SK-N-SH (cell line): ENCODE results near the gene CENPU. TPM values are rescaled to one million over a fixed set of nuclear protein-coding genes. Genes with fewer than 3 reads are reported as not detected.
A peak's percentile ranks its signal among the peaks of the same experiment; 100 is the strongest.

Source experiments
- CTCF ChIA-PET: fragments of 300-600, 350-600 bp; formaldehyde crosslinking; extraction: SDS; loops from one replicate; lab custom pipeline; 2021; lab: Yijun Ruan, JAX
- POLR2A ChIA-PET: fragments of 350-600 bp; sonication (Branson Sonifier 250); formaldehyde crosslinking; extraction: SDS; loops from one replicate; lab custom pipeline; 2020; ENCODE audit warnings: antibody characterized with exemption, inconsistent platforms; lab: Yijun Ruan, JAX
- DNase-seq: peaks from one replicate; pipeline ENCODE4 v3.0.0; 2012
- H2AFZ ChIP-seq: fragments of 200-600 bp; sonication (generic); 2 replicates; pipeline ENCODE4 v1.8.1; 2016; ENCODE audit warnings: antibody characterized with exemption, mild to moderate bottlenecking, low read depth
- H3F3A ChIP-seq: fragments of 200-600 bp; sonication (generic); replicated peaks from 2 replicates; pipeline ENCODE3; 2016; ENCODE audit warnings: antibody characterized with exemption, mild to moderate bottlenecking; ENCODE audit not compliant: insufficient read depth
- H3K27ac ChIP-seq, 2 experiments: fragments of 200-500 bp in 1 of 2; fragments of 200-600 bp in 1 of 2; sonication (Bioruptor generic) in 1 of 2; sonication (generic), shearing (Covaris generic) in 1 of 2; 2 replicates each; pipeline versions ENCODE4 v1.5.1 to v1.6.1; 2014 to 2016; ENCODE audit warnings: low read depth in 2 of 2, inconsistent platforms in 1 of 2, low read length in 1 of 2, mild to moderate bottlenecking in 1 of 2, mixed read lengths in 1 of 2
- H3K27me3 ChIP-seq: fragments of 200-600 bp; sonication (generic), shearing (Covaris generic); 2 replicates; pipeline ENCODE4 v1.6.1; 2016; ENCODE audit warnings: mixed run types; ENCODE audit not compliant: insufficient read depth
- H3K36me3 ChIP-seq, 2 experiments: fragments of 200-500 bp in 1 of 2; fragments of 200-600 bp in 1 of 2; sonication (Bioruptor generic) in 1 of 2; sonication (generic) in 1 of 2; replicated peaks in 1 of 2; 2 replicates each; pipeline versions ENCODE3 to v1.5.1; 2014 to 2016; ENCODE audit warnings: low read length in 1 of 2, mild to moderate bottlenecking in 1 of 2; ENCODE audit not compliant: insufficient read depth in 2 of 2, control insufficient read depth in 1 of 2
- H3K4me1 ChIP-seq, 2 experiments: fragments of 200-500 bp in 1 of 2; fragments of 200-600 bp in 1 of 2; sonication (Bioruptor generic) in 1 of 2; sonication (generic), shearing (Covaris generic) in 1 of 2; 2 replicates each; pipeline versions ENCODE4 v1.5.1 to v1.6.1; 2014 to 2016; ENCODE audit warnings: low read depth in 1 of 2, low read length in 1 of 2, mixed run types in 1 of 2; ENCODE audit not compliant: insufficient read depth in 2 of 2, control insufficient read depth in 1 of 2
- H3K4me2 ChIP-seq: fragments of 200-600 bp; sonication (generic), shearing (Covaris generic); 2 replicates; pipeline ENCODE4 v1.6.1; 2017; ENCODE audit warnings: mixed run types
- H3K4me3 ChIP-seq, 2 experiments: fragments of 200-500 bp in 1 of 2; fragments of 200-600 bp in 1 of 2; sonication (Bioruptor generic) in 1 of 2; sonication (generic), shearing (Covaris generic) in 1 of 2; 2 replicates each; pipeline versions ENCODE4 v1.5.1 to v1.8.1; 2014 to 2016; ENCODE audit warnings: low read depth in 2 of 2, inconsistent platforms in 1 of 2, low read length in 1 of 2, mild to moderate bottlenecking in 1 of 2, mixed read lengths in 1 of 2, moderate library complexity in 1 of 2
- H3K79me2 ChIP-seq: fragments of 200-600 bp; sonication (generic); 2 replicates; pipeline ENCODE4 v1.8.1; 2017; ENCODE audit warnings: mild to moderate bottlenecking; ENCODE audit not compliant: insufficient read depth
- H3K9ac ChIP-seq: fragments of 200-600 bp; sonication (generic); 2 replicates; pipeline ENCODE4 v1.6.1; 2017; ENCODE audit warnings: mixed run types
- H3K9me2 ChIP-seq: fragments of 200-600 bp; sonication (generic); 2 replicates; pipeline ENCODE4 v1.6.1; 2017; ENCODE audit warnings: mixed run types
- H3K9me3 ChIP-seq: fragments of 200-600 bp; sonication (generic); 2 replicates; pipeline ENCODE4 v1.6.1; 2017; ENCODE audit warnings: mixed run types, mild to moderate bottlenecking, moderate library complexity
- H4K20me1 ChIP-seq: fragments of 200-600 bp; sonication (generic); 2 replicates; pipeline ENCODE4 v1.6.1; 2017; ENCODE audit warnings: mild to moderate bottlenecking, mixed run types; ENCODE audit not compliant: insufficient read depth
- GABPA ChIP-seq: IDR thresholded peaks from 2 replicates; pipeline ENCODE4 v1.4.0; 2012; ENCODE audit warnings: low read depth, mild to moderate bottlenecking
- JUND ChIP-seq: IDR thresholded peaks from 2 replicates; pipeline ENCODE4 v1.4.0; 2012
- RCOR1 ChIP-seq: fragments of 150-350 bp; IDR thresholded peaks from 2 replicates; pipeline ENCODE4 v1.6.1; 2017; ENCODE audit warnings: antibody characterized with exemption, low read length
- WGBS: methylation state at CpG from one replicate; pipeline ENCODE4 v1.1.6; 2017; ENCODE audit warnings: low lambda C conversion rate; 5-methylcytosine and 5-hydroxymethylcytosine counted together
- polyA plus RNA-seq, 3 experiments: library from polyadenylated mRNA; depleted of rRNA; stranded (reverse); fragments of >200 nt; gene quantifications; 2 replicates each; pipeline ENCODE4 v1.2.3, GENCODE V29; 2012

CENPU gene
- polyA plus RNA-seq, 1 of the 3 experiments (the other 2 are of a cell fraction): 8.7 TPM

DNA sequence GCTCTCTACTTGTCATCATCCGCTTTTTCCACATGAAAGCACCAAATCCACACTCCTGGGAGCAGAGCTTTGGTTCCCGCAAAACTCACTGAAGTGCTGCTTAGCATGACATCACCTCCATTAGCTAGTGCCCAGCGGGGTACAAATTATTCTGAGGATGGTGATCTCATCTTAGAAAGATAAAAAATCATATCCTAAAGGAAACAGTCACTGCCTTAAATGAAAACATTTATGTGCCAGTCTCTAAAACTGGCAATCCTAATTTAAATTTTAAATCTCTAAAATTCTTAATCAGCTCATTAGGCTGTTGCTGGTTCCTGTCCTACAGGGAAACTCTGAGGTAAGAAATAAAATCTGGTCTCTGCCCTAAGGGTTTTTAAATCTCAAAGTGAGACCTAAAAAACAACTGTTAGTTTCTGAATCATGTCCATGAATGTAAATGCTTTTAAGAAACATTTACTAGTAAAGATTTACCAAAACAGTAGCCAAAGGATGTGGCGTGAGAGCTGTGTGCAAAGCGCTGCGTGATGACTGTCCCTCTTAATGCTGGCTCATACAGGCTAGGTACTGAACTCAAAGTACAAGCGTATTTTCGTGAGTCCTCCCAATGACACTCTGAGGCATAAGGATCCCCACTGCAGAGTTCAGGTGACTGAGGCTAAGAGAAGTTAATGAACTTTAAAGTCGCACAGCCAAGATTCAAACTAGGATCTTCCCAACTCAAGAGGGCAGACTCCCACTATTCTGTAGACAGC, 89.2 kb downstream of the CENPU start:
- H4K20me1 ChIP-seq: peaks cover 31% of the 10 kb centered on the region
- WGBS: 65% methylated on average over 9 of the region's 9 CpGs
- no peaks in the 10 kb centered on the region for H3K9me3 ChIP-seq
- 0 out of 2 replicates have a peak, but pooled peaks have one; percentile 11 for TF ChIP-seq JUND
- TF ChIP-seq GABPA: no peak
- no peak for TF ChIP-seq RCOR1
- no peak overlapping the region for H2AFZ ChIP-seq
- H3K4me2 ChIP-seq: peak overlapping the region; percentile 40
- H3K9ac ChIP-seq: peak overlapping the region; percentile 37; the same call in 1 of the 2 replicates
- peak overlapping the region; percentile 76 for H3K27ac ChIP-seq
- no peaks in the 10 kb centered on the region for H3K9me2 ChIP-seq
- peaks cover 15 to 28% of the 10 kb centered on the region in 2 experiments for H3K36me3 ChIP-seq
- peak overlapping the region in 1 of 2 experiments; percentile 7; a peak in 1 of 4 replicates for H3K4me3 ChIP-seq
- H3K79me2 ChIP-seq: peaks cover 88% of the 10 kb centered on the region
- ChIA-PET POLR2A (no interaction called here), CTCF (no interaction called here)
- peaks cover 22 to 23% of the 10 kb centered on the region in 2 experiments; a peak in 3 of 4 replicates for H3K4me1 ChIP-seq
- H3K27me3 ChIP-seq: no peaks in the 10 kb centered on the region
- no peak for DNase-seq
- H3F3A ChIP-seq: peaks cover 7% of the 10 kb centered on the region

Other genes with a start within 250 kb of the CENPU start
- 15.5 and 21.8 TPM in 2 replicates for gene CASP3, start 84.6 kb downstream of the CENPU start, polyA plus RNA-seq (2012; rRNA removed)
- 8.0 and 11.9 TPM in 2 replicates for gene PRIMPOL, start 84.4 kb downstream of the CENPU start, polyA plus RNA-seq (2012; rRNA removed)
- gene ACSL1, start 91.9 kb upstream of the CENPU start, polyA plus RNA-seq (2012; rRNA removed): 7.9 and 9.0 TPM in 2 replicates